Measurements from ENCODE around the gene RFC4.

The RFC4 gene

DNA sequence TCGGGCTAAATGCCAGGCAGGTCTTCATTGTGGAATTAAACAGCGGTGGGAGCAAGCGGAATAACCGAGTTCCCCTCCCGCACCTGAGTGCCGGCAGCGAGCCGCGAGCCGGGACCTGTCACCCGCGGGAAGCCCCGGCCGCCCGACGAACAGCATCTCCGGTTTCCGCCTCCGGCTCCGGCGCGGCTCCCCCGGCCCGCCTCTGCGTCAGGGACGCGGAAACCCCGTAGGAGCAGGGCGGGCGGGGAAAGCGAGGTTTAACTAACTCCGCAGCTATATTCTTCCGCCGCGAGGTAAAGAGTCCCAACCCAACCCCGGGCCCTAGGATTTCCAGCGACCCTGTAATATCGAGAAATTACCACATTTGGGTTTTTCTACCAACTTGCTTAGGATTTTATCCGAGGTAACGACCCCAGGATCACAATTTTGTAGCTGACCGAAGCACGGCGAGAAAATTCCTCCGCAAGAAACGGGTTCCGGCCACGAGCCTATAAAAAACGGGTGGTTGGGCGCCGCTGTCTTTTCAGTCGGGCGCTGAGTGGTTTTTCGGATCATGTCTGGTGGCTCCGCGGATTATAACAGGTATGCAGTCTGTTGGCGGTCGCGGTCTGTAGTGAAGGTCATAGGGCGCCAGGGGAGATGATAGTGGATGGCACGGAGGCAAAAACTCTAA is 23.1 kb downstream of the RFC4 start, which contains the start of gene EIF4A2:
Gene EIF4A2 (plus strand): TSS at position 520 of the 673 bp plus-strand sequence. CDS start 34 bp downstream, at position 554.
- ChIA-PET CTCF (interaction anchor here (0.6 kb wide), 1 partner anchor 234 kb away, joined by 3 read pairs; no protein-coding TSS in a partner anchor), POLR2A (interaction anchor here (0.7 to 4.2 kb wide), 17 partner anchors 9 to 319 kb away, joined by 3 to 35 read pairs (median 5); partner anchors contain the start of genes DNAJB11 and RFC4)
- no peaks in the 10 kb centered on the region for H3K4me1 ChIP-seq (ENCODE audit: control insufficient read depth, insufficient read depth, low read length)
- TF ChIP-seq ZNF768 (tag by site-specific recombination; IDR thresholded peaks at IDR 0.05) = no peak
- no peak for TF ChIP-seq ZNF792 (tag by site-specific recombination; IDR thresholded peaks at IDR 0.05)
- no peak for TF ChIP-seq ZNF423 (tag by site-specific recombination; IDR thresholded peaks at IDR 0.05)
- peak; percentile 27; the same call in 1 of the 2 replicates for TF ChIP-seq ZNF350 (tag by site-specific recombination; IDR thresholded peaks at IDR 0.05)
- TF ChIP-seq ZBTB8A (tag by site-specific recombination; IDR thresholded peaks at IDR 0.05) = peak; percentile 64
- TF ChIP-seq TSHZ1 (tag by site-specific recombination; IDR thresholded peaks at IDR 0.05; ENCODE audit: borderline replicate concordance) = no peak; the same call in 1 of the 2 replicates
- no peak for TF ChIP-seq ZNF157 (tag by site-specific recombination; IDR thresholded peaks at IDR 0.05)
- no peak for TF ChIP-seq ZNF433 (tag by site-specific recombination; IDR thresholded peaks at IDR 0.05; ENCODE audit: low read depth)
- peak; percentile 85; the same call in 1 of the 2 replicates for TF ChIP-seq ZNF626 (tag by site-specific recombination; IDR thresholded peaks at IDR 0.05)
- TF ChIP-seq SALL2 (tag by site-specific recombination; IDR thresholded peaks at IDR 0.05; ENCODE audit: borderline replicate concordance) = peak; percentile 74; the same call in 1 of the 2 replicates
- no peak for TF ChIP-seq ZNF624 (tag by site-specific recombination; IDR thresholded peaks at IDR 0.05)
- TF ChIP-seq ZNF24 (tag by site-specific recombination; IDR thresholded peaks at IDR 0.05) = peak; percentile 62; the same call in 1 of the 2 replicates
- no peak for TF ChIP-seq ZNF404 (tag by site-specific recombination; IDR thresholded peaks at IDR 0.05)
- TF ChIP-seq SCRT1 (tag by site-specific recombination; IDR thresholded peaks at IDR 0.05; ENCODE audit: borderline replicate concordance) = peak; percentile 87
- no peak for TF ChIP-seq ZNF121 (tag by site-specific recombination; IDR thresholded peaks at IDR 0.05)
- no peak for TF ChIP-seq PBX3 (CRISPR knock-in tag; IDR thresholded peaks at IDR 0.05)
- peak; percentile 75; the same call in 1 of the 2 replicates for TF ChIP-seq ZNF660 (tag by site-specific recombination; IDR thresholded peaks at IDR 0.05)
- no peak; the same call in none of the 2 replicates for TF ChIP-seq SCRT2 (tag by site-specific recombination; IDR thresholded peaks at IDR 0.05)
- peak; percentile 38; the same call in 1 of the 2 replicates for TF ChIP-seq ZNF843 (tag by site-specific recombination; IDR thresholded peaks at IDR 0.05)
- no peak for TF ChIP-seq ZNF266 (tag by site-specific recombination; IDR thresholded peaks at IDR 0.05; ENCODE audit: low read depth)
- TF ChIP-seq ZFP3 (tag by site-specific recombination; IDR thresholded peaks at IDR 0.05; ENCODE audit: low read depth) = no peak
- no peak for TF ChIP-seq ZNF19 (tag by site-specific recombination; IDR thresholded peaks at IDR 0.05; ENCODE audit: low read depth)
- no peak for TF ChIP-seq MEIS1 (CRISPR knock-in tag; IDR thresholded peaks at IDR 0.05; ENCODE audit: borderline replicate concordance)
- TF ChIP-seq ZNF302 (tag by site-specific recombination; IDR thresholded peaks at IDR 0.05; ENCODE audit: low read depth) = no peak
- TF ChIP-seq KLF9 (tag by site-specific recombination; IDR thresholded peaks at IDR 0.05; ENCODE audit: low read depth) = peak; percentile 53; the same call in 1 of the 2 replicates
- TF ChIP-seq, protein P1, sequence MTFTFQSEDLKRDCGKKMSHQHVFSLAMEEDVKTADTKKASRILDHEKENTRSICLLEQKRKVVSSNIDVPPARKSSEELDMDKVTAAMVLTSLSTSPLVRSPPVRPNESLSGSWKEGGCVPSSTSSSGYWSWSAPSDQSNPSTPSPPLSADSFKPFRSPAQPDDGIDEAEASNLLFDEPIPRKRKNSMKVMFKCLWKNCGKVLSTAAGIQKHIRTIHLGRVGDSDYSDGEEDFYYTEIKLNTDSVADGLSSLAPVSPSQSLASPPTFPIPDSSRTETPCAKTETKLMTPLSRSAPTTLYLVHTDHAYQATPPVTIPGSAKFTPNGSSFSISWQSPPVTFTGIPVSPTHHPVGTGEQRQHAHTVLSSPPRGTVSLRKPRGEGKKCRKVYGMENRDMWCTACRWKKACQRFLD (tag by site-specific recombination; IDR thresholded peaks at IDR 0.05) = no peak
- no peak for TF ChIP-seq ZNF830 (tag by site-specific recombination; IDR thresholded peaks at IDR 0.05; ENCODE audit: low read depth)
- 0 out of 2 replicates have a peak, but pooled peaks have one; percentile 74 for TF ChIP-seq KLF16 (tag by site-specific recombination; IDR thresholded peaks at IDR 0.05)
- TF ChIP-seq ZNF416 (tag by site-specific recombination; IDR thresholded peaks at IDR 0.05) = no peak
- TF ChIP-seq ZFP69B (tag by site-specific recombination; IDR thresholded peaks at IDR 0.05) = peak; percentile 76; the same call in 1 of the 2 replicates
- no peak for TF ChIP-seq ZNF292 (tag by site-specific recombination; IDR thresholded peaks at IDR 0.05; ENCODE audit: borderline replicate concordance, low read depth)
- TF ChIP-seq ZSCAN23 (tag by site-specific recombination; IDR thresholded peaks at IDR 0.05) = 0 out of 2 replicates have a peak, but pooled peaks have one; percentile 50
- TF ChIP-seq KLF7 (tag by site-specific recombination; IDR thresholded peaks at IDR 0.05; ENCODE audit: borderline replicate concordance) = peak; percentile 86

More for the DNA sequence above, 23.1 kb downstream of the RFC4 start, which contains the start of gene EIF4A2:
- H3K9me3 ChIP-seq (ENCODE audit: control insufficient read depth, insufficient read depth, low read depth, low read length) = no peaks in the 10 kb centered on the region
- peak within 1 kb of the TSS; percentile 97 for H3K27ac ChIP-seq (ENCODE audit: extremely low read depth, low read depth, low read length)
- peak within 1 kb of the TSS; percentile 100 for H3K4me3 ChIP-seq (ENCODE audit: low read depth, low read length)
- peaks cover 0 to 47% of the 10 kb centered on the region in 2 experiments; a peak in 2 of 3 replicates for H3K36me3 ChIP-seq (ENCODE audit: control insufficient read depth in 2 of 2, insufficient read depth in 1 of 2, low read length in 2 of 2)

Measured in HEK293 (cell line).